K562 (cell line): Measurements from ENCODE around the gene PRCC. TPM values are rescaled to one million over a fixed set of nuclear protein-coding genes. Genes with fewer than 3 reads are reported as not detected.

Experiments
- ATAC-seq: fragments of 200-7000 bp; cut with Tn5 transposase; 3 replicates; pipeline ENCODE4 v1.9.1; 2020; ENCODE audit warnings: moderate library complexity
- BruUV-seq: library from RNA; stranded (reverse); fragments of 400-500 nt; replicated peaks from 2 replicates; lab custom pipeline; 2021; lab: Mats Ljungman, UMichigan
- CTCF ChIA-PET: fragments of 300-600 bp; formaldehyde crosslinking; extraction: SDS; loops from one replicate; lab custom pipeline; 2021; ENCODE audit warnings: low intra/inter-chr PET ratio; lab: Yijun Ruan, JAX
- POLR2A ChIA-PET: fragments of 300-600, 350-650 bp; sonication (Branson Sonifier 250); formaldehyde crosslinking; extraction: SDS; loops from one replicate; lab custom pipeline; 2021; ENCODE audit warnings: antibody characterized with exemption, inconsistent platforms; lab: Yijun Ruan, JAX
- DNase-seq, 4 experiments: peaks; one replicate each; pipeline versions ENCODE4 v3.0.0 to v3.0.0-alpha.2; 2011 to 2018; ENCODE audit warnings: low spot score in 3 of 4, mixed read lengths in 3 of 4; ENCODE audit errors: extremely low read depth in 1 of 4
- FAIRE-seq: peaks from 2 replicates; lab custom pipeline; 2011; peaks lifted over from hg19 to GRCh38; lab: Jason Lieb, UNC
- H2AFZ ChIP-seq: 2 replicates; pipeline ENCODE4 v1.6.0; 2011; ENCODE audit warnings: low read depth, low read length, control low read depth, inconsistent platforms
- H3K27ac ChIP-seq: fragments of 200-600 bp; 3 replicates; pipeline ENCODE4 v1.8.0; 2011; ENCODE audit warnings: low read depth, mild to moderate bottlenecking, control low read depth, inconsistent platforms, low read length, moderate library complexity, mixed read lengths; ENCODE audit errors: extremely low read depth
- H3K27me3 ChIP-seq, 2 experiments: fragments of 300-600 bp in 1 of 2; 2 replicates in 1 of 2; 3 replicates in 1 of 2; pipeline versions ENCODE4 v1.6.0 to v1.8.0; 2011; ENCODE audit warnings: inconsistent platforms in 2 of 2, low read length in 2 of 2, mild to moderate bottlenecking in 1 of 2, mixed read lengths in 1 of 2, moderate library complexity in 1 of 2; ENCODE audit not compliant: control insufficient read depth in 2 of 2, insufficient read depth in 2 of 2
- H3K36me3 ChIP-seq: fragments of 300-600 bp; 3 replicates; pipeline ENCODE4 v1.8.0; 2011; ENCODE audit warnings: mild to moderate bottlenecking, low read length, inconsistent platforms; ENCODE audit not compliant: control insufficient read depth, insufficient read depth
- H3K4me1 ChIP-seq, 2 experiments: fragments of 200-600 bp in 1 of 2; replicated peaks in 1 of 2; 2 replicates in 1 of 2; 3 replicates in 1 of 2; pipeline versions ENCODE4 v1.5.1 to v1.8.0; 2011; ENCODE audit warnings: inconsistent platforms in 2 of 2, low read length in 2 of 2, mild to moderate bottlenecking in 1 of 2, mixed read lengths in 1 of 2, moderate library complexity in 1 of 2; ENCODE audit not compliant: control insufficient read depth in 2 of 2, insufficient read depth in 2 of 2
- H3K4me2 ChIP-seq: 2 replicates; pipeline ENCODE4 v1.6.1; 2011; ENCODE audit warnings: low read length, control low read depth, inconsistent platforms, mixed read lengths; ENCODE audit not compliant: insufficient read depth
- H3K4me3 ChIP-seq: fragments of 200-600 bp; sonication (generic), shearing (Covaris generic); 2 replicates; pipeline ENCODE4 v1.5.1; 2016; ENCODE audit warnings: control low read depth, inconsistent platforms
- H3K79me2 ChIP-seq: fragments of 200-600 bp; 3 replicates; pipeline ENCODE4 v1.8.0; 2011; ENCODE audit warnings: low read length, inconsistent platforms; ENCODE audit not compliant: control insufficient read depth, insufficient read depth
- H3K9ac ChIP-seq, 2 experiments: 2 replicates each; pipeline versions ENCODE4 v1.6.0 to v1.6.1; 2011; ENCODE audit warnings: low read depth in 2 of 2, low read length in 2 of 2, control low read depth in 1 of 2, inconsistent platforms in 1 of 2, mild to moderate bottlenecking in 1 of 2, mixed read lengths in 1 of 2; ENCODE audit not compliant: insufficient read depth in 1 of 2
- H3K9me1 ChIP-seq: one replicate; pipeline ENCODE4 v1.6.0; 2011; ENCODE audit warnings: inconsistent platforms, mild to moderate bottlenecking, low read length, moderate library complexity; ENCODE audit not compliant: control insufficient read depth, insufficient read depth
- H3K9me3 ChIP-seq: replicated peaks from 2 replicates; pipeline ENCODE4 v1.5.1; 2011; ENCODE audit warnings: low read depth, low read length, inconsistent platforms; ENCODE audit not compliant: control insufficient read depth, insufficient read depth
- H4K20me1 ChIP-seq: replicated peaks from 2 replicates; pipeline ENCODE4 v1.6.1; 2011; ENCODE audit warnings: low read length, inconsistent platforms, mixed read lengths; ENCODE audit not compliant: control insufficient read depth, insufficient read depth
- EHMT2 ChIP-seq: fragments of 450-650 bp; IDR thresholded peaks from 2 replicates; pipeline ENCODE4 v1.6.1; 2018; ENCODE audit warnings: antibody characterized with exemption
- KAT7 ChIP-seq: sonication (generic); formaldehyde crosslinking; IDR thresholded peaks from 2 replicates; pipeline ENCODE4 v1.8.0; 2022; ENCODE audit warnings: missing genetic modification reagents, mild to moderate bottlenecking, borderline replicate concordance
- MIER1 ChIP-seq: fragments of 450-650 bp; IDR thresholded peaks from 2 replicates; pipeline ENCODE4 v1.6.1; 2016; ENCODE audit warnings: antibody characterized with exemption, mild to moderate bottlenecking, low read depth
- PCBP2 ChIP-seq: fragments of 200-400 bp; formaldehyde crosslinking; IDR thresholded peaks from 2 replicates; pipeline ENCODE4 v1.6.1; 2018; ENCODE audit warnings: low read length, low read depth, mild to moderate bottlenecking, moderate library complexity; ENCODE audit not compliant: poor library complexity, severe bottlenecking
- RBM22 ChIP-seq: fragments of 200-400 bp; formaldehyde crosslinking; IDR thresholded peaks from 2 replicates; pipeline ENCODE4 v1.6.1; 2018; ENCODE audit warnings: low read length, low read depth; ENCODE audit not compliant: poor library complexity, severe bottlenecking
- RFX1 ChIP-seq: fragments of 450-650 bp; IDR thresholded peaks from 2 replicates; pipeline ENCODE4 v1.6.1; 2016; ENCODE audit warnings: mild to moderate bottlenecking, moderate library complexity
- ZBTB26 ChIP-seq: fragments of 450-650 bp; formaldehyde crosslinking; IDR thresholded peaks from 2 replicates; pipeline ENCODE4 v1.4.0; 2022; ENCODE audit warnings: missing genetic modification characterization
- ZBTB7A ChIP-seq: IDR thresholded peaks from 2 replicates; pipeline ENCODE4 v1.6.1; 2011; ENCODE audit warnings: low read depth, mild to moderate bottlenecking, low read length, moderate library complexity, borderline replicate concordance; ENCODE audit not compliant: control insufficient read depth
- ZNF431 ChIP-seq: sonication (generic); formaldehyde crosslinking; IDR thresholded peaks from 2 replicates; pipeline ENCODE4 v1.8.0; 2022; ENCODE audit warnings: mild to moderate bottlenecking, missing genetic modification reagents
- ZSCAN32 ChIP-seq: fragments of 450-650 bp; formaldehyde crosslinking; IDR thresholded peaks from 2 replicates; pipeline ENCODE4 v1.4.0; 2020; ENCODE audit warnings: mild to moderate bottlenecking, moderate library complexity
- WGBS: fragments of 100-300 bp; shearing (Covaris generic); methylation state at CpG from one replicate; pipeline ENCODE4 v1.1.6; 2016; ENCODE audit warnings: low coverage, mixed read lengths; ENCODE audit not compliant: insufficient coverage; ENCODE audit errors: missing lambda C conversion rate; 5-methylcytosine and 5-hydroxymethylcytosine counted together
- in situ Hi-C: fragments of 300-500 bp; cut with MboI; formaldehyde crosslinking; loops from 4 replicates; pipeline ENCODE4 v1.15.0; 2018; ENCODE audit warnings: inconsistent platforms, mixed read lengths
- intact Hi-C: fragments of 100-400 bp; cut with micrococcal nuclease; formaldehyde crosslinking; loops from 2 replicates; pipeline ENCODE4 v1.14.2; 2022
- polyA plus RNA-seq, 8 experiments: library from polyadenylated mRNA; depleted of rRNA in 4 of 8; stranded (reverse) in 5 of 8; unstranded in 3 of 8; fragments of >200 nt; fragmentation: Nextera tagmentation in 2 of 8; fragmentation: Illumina TruSeq in 1 of 8; extraction: Ambion mirVana in 2 of 8; extraction: Trizol in 1 of 8; gene quantifications; 2 replicates each; pipeline versions ENCODE4 v1.2.1 to v1.2.3, GENCODE V29; 2011 to 2014; ENCODE audit warnings: inconsistent platforms in 1 of 8, missing spikeins in 1 of 8
- total RNA-seq, 7 experiments: library from RNA; depleted of rRNA in 6 of 7; stranded (reverse); fragments of >200 nt in 6 of 7; fragmentation: Illumina TruSeq in 2 of 7; extraction: Trizol in 2 of 7; gene quantifications; 2 replicates each; pipeline versions ENCODE4 v1.2.1 to v1.2.3, GENCODE V29; 2011 to 2021; ENCODE audit warnings: low replicate concordance in 1 of 7

Gene PRCC
- total and polyA plus RNA-seq, 9 of the 15 experiments (the other 6 are each of a cell fraction or from before 2014, with no cell fraction given) = 23.9 to 201 (median 41.1) TPM

- DNase-seq (no peak), ATAC-seq (no peak), FAIRE-seq (no peak)
- intact Hi-C loops = no loop called here
- Histone ChIP-seq H3K9me3 (no peaks in the 10 kb centered on the region), H3K4me1 (peaks cover 6 to 21% of the 10 kb centered on the region in 2 experiments; a peak in 4 of 5 replicates), H3K27ac (no peak overlapping the region), H3K9ac (no peak overlapping the region; a peak in 1 of 4 replicates), H3K27me3 (no peaks in the 10 kb centered on the region), H3K4me3 (no peak overlapping the region), H4K20me1 (no peaks in the 10 kb centered on the region), H3K9me1 (no peaks in the 10 kb centered on the region), H3K79me2 (no peaks in the 10 kb centered on the region), H3K36me3 (no peaks in the 10 kb centered on the region), H2AFZ (no peak overlapping the region), H3K4me2 (no peak overlapping the region)
- POLR2A ChIA-PET = interaction anchor here (0.6 to 1.0 kb wide), 4 partner anchors 15 to 118 kb away, joined by 3 read pairs; no protein-coding TSS in a partner anchor
- 0 out of 2 replicates have a peak, but pooled peaks have one; percentile 5 for TF ChIP-seq ZBTB7A
- TF ChIP-seq ZSCAN32 (CRISPR knock-in tag) = no peak
- no peak for TF ChIP-seq ZNF431 (CRISPR knock-in tag)
- no peak for TF ChIP-seq PCBP2
- CTCF ChIA-PET = interaction anchor here (0.7 kb wide), 1 partner anchor 31 kb away, joined by 3 read pairs; no protein-coding TSS in a partner anchor
- WGBS = 21% methylated on average over 12 of the region's 14 CpGs
- in situ Hi-C loops = no loop called here
- no TSS peak for BruUV-seq
These were observed 73.6 kb downstream of the PRCC start for GRCh38 chr1:156840898-156841279.

- DNase-seq = no peak
- no peak for ATAC-seq
- CTCF ChIA-PET = interaction anchor here (0.7 kb wide), 1 partner anchor 32 kb away, joined by 3 read pairs; no protein-coding TSS in a partner anchor
- H2AFZ ChIP-seq = no peak overlapping the region
- no peak overlapping the region for H3K4me3 ChIP-seq
- H3K4me1 ChIP-seq = peaks cover 3 to 22% of the 10 kb centered on the region in 2 experiments; a peak in 4 of 5 replicates
- FAIRE-seq = no peak
- intact Hi-C loops (no loop called here), in situ Hi-C loops (no loop called here)
- H3K9me1 ChIP-seq = no peaks in the 10 kb centered on the region
- H3K4me2 ChIP-seq = no peak overlapping the region
- H3K9ac ChIP-seq = no peak overlapping the region; a peak in 1 of 4 replicates
- no peaks in the 10 kb centered on the region for H3K9me3 ChIP-seq
- no peaks in the 10 kb centered on the region for H4K20me1 ChIP-seq
- no peaks in the 10 kb centered on the region for H3K36me3 ChIP-seq
- BruUV-seq = no TSS peak
- no peak overlapping the region for H3K27ac ChIP-seq
- no peaks in the 10 kb centered on the region for H3K79me2 ChIP-seq
- POLR2A ChIA-PET = interaction anchor here (0.6 to 1.0 kb wide), 4 partner anchors 15 to 117 kb away, joined by 3 read pairs; no protein-coding TSS in a partner anchor
- 0 out of 5 replicates have a peak, but pooled peaks cover 0 to 4% of the 10 kb centered on the region in 2 experiments for H3K27me3 ChIP-seq
- WGBS = 24% methylated on average over 16 of the region's 16 CpGs
- no peak for TF ChIP-seq ZBTB26 (CRISPR knock-in tag)
- no peak for TF ChIP-seq KAT7
- peak; percentile 69; the same call in 1 of the 2 replicates for TF ChIP-seq MIER1
- no peak for TF ChIP-seq RFX1
- TF ChIP-seq EHMT2 = peak; percentile 35; the same call in 1 of the 2 replicates
- TF ChIP-seq RBM22 = no peak
These were observed 74.0 kb downstream of the PRCC start for GRCh38 chr1:156841295-156841855.
